Nephron progenitor cell (in vitro differentiated cells): ENCODE measurements around the gene AK2.

ENCODE experiments used
- DNase-seq: peaks from one replicate; pipeline ENCODE4 v3.0.0; 2021
- H3K27ac Mint-ChIP-seq: 2 replicates; pipeline ENCODE4 v1.8.0; 2021; ENCODE audit warnings: mild to moderate bottlenecking, moderate library complexity, mixed read lengths
- H3K27me3 Mint-ChIP-seq: 2 replicates; pipeline ENCODE4 v1.8.0; 2021; ENCODE audit warnings: mild to moderate bottlenecking, low read depth, mixed read lengths; ENCODE audit not compliant: poor library complexity
- H3K36me3 Mint-ChIP-seq: 2 replicates; pipeline ENCODE4 v1.8.0; 2021; ENCODE audit warnings: low read depth, mixed read lengths
- H3K4me1 Mint-ChIP-seq: 2 replicates; pipeline ENCODE4 v1.8.0; 2021; ENCODE audit warnings: mixed read lengths
- H3K4me3 Mint-ChIP-seq: 2 replicates; pipeline ENCODE4 v1.8.0; 2021; ENCODE audit warnings: mild to moderate bottlenecking, moderate library complexity, mixed read lengths
- H3K9me3 Mint-ChIP-seq: 2 replicates; pipeline ENCODE4 v1.8.0; 2021; ENCODE audit warnings: mild to moderate bottlenecking, moderate library complexity, mixed read lengths
- CTCF ChIP-seq: fragments of 200-600 bp; sonication (generic); IDR thresholded peaks from 2 replicates; pipeline ENCODE4 v1.5.0; 2021; ENCODE audit warnings: antibody characterized with exemption

The AK2 gene

GRCh38 chr1:33032126-33032869 is 4.4 kb downstream of the AK2 start:
- no peak for DNase-seq
- H3K4me1 Mint-ChIP-seq: peaks cover 81% of the 10 kb centered on the region
- H3K9me3 Mint-ChIP-seq: peaks cover 6% of the 10 kb centered on the region
- H3K4me3 Mint-ChIP-seq: no peak overlapping the region
- peaks cover 65% of the 10 kb centered on the region for H3K36me3 Mint-ChIP-seq
- H3K27ac Mint-ChIP-seq: no peak overlapping the region
- peaks cover 4% of the 10 kb centered on the region for H3K27me3 Mint-ChIP-seq
- TF ChIP-seq CTCF: no peak

GRCh38 chr1:33031506-33031905 is 5.2 kb downstream of the AK2 start:
- Mint-ChIP-seq H3K36me3 (peaks cover 62% of the 10 kb centered on the region), H3K27me3 (no peaks in the 10 kb centered on the region), H3K4me1 (peaks cover 78% of the 10 kb centered on the region), H3K9me3 (no peaks in the 10 kb centered on the region), H3K27ac (peak overlapping the region; percentile 76), H3K4me3 (no peak overlapping the region)
- TF ChIP-seq CTCF: no peak
- no peak for DNase-seq

- TF ChIP-seq CTCF: no peak
- no peak for DNase-seq
- Mint-ChIP-seq H3K4me3 (no peak overlapping the region), H3K9me3 (no peaks in the 10 kb centered on the region), H3K27me3 (no peaks in the 10 kb centered on the region), H3K36me3 (peaks cover 57% of the 10 kb centered on the region), H3K4me1 (peaks cover 76% of the 10 kb centered on the region), H3K27ac (no peak overlapping the region)
Measured at GRCh38 chr1:33030575-33030974, 6.1 kb downstream of the AK2 start.

- Mint-ChIP-seq H3K4me3 (no peak overlapping the region), H3K27ac (no peak overlapping the region), H3K36me3 (peaks cover 57% of the 10 kb centered on the region), H3K9me3 (no peaks in the 10 kb centered on the region), H3K27me3 (no peaks in the 10 kb centered on the region), H3K4me1 (peaks cover 71% of the 10 kb centered on the region)
- no peak for TF ChIP-seq CTCF
- DNase-seq: no peak
Measured at GRCh38 chr1:33029921-33030320, 6.8 kb downstream of the AK2 start.

- H3K27ac Mint-ChIP-seq: no peak overlapping the region
- no peak for DNase-seq
- peaks cover 58% of the 10 kb centered on the region for H3K36me3 Mint-ChIP-seq
- TF ChIP-seq CTCF: no peak
- H3K4me1 Mint-ChIP-seq: peaks cover 67% of the 10 kb centered on the region
- H3K4me3 Mint-ChIP-seq: no peak overlapping the region
- H3K9me3 Mint-ChIP-seq: no peaks in the 10 kb centered on the region
- no peaks in the 10 kb centered on the region for H3K27me3 Mint-ChIP-seq
Measured at GRCh38 chr1:33029209-33029608, 7.5 kb downstream of the AK2 start.

GRCh38 chr1:33025761-33026160 is 10.9 kb downstream of the AK2 start:
- TF ChIP-seq CTCF: no peak
- H3K4me3 Mint-ChIP-seq: no peak overlapping the region
- no peaks in the 10 kb centered on the region for H3K27me3 Mint-ChIP-seq
- peaks cover 47% of the 10 kb centered on the region for H3K4me1 Mint-ChIP-seq
- H3K9me3 Mint-ChIP-seq: no peaks in the 10 kb centered on the region
- H3K36me3 Mint-ChIP-seq: peaks cover 63% of the 10 kb centered on the region
- DNase-seq: no peak
- H3K27ac Mint-ChIP-seq: no peak overlapping the region
